Neural cell (in vitro differentiated cells): ENCODE data around the gene CD164. TPM values are rescaled to one million over a fixed set of nuclear protein-coding genes. Genes with fewer than 3 reads are reported as not detected.

Source experiments
- H2AFZ ChIP-seq: fragments of 200-600, 300-800 bp; sonication (generic), shearing (Covaris generic); 2 replicates; pipeline ENCODE4 v1.6.0; 2014; ENCODE audit warnings: low read depth, mild to moderate bottlenecking, antibody characterized with exemption, low read length, moderate library complexity
- H3F3A ChIP-seq: fragments of 200-600 bp; shearing (Covaris generic); 2 replicates; pipeline ENCODE4 v1.6.1; 2016; ENCODE audit warnings: mild to moderate bottlenecking, moderate library complexity, mixed read lengths, antibody characterized with exemption, low read length; ENCODE audit not compliant: insufficient read depth, poor library complexity, severe bottlenecking
- H3K27ac ChIP-seq: fragments of 200-600, 300-800 bp; sonication (generic), shearing (Covaris generic); 2 replicates; pipeline ENCODE4 v1.5.1; 2014; ENCODE audit warnings: mild to moderate bottlenecking, low read length, moderate library complexity
- H3K27me3 ChIP-seq: fragments of 300-800, 200-600 bp; sonication (generic), shearing (Covaris generic); 2 replicates; pipeline ENCODE4 v1.6.0; 2014; ENCODE audit warnings: mild to moderate bottlenecking, low read depth, low read length, moderate library complexity; ENCODE audit not compliant: insufficient read depth
- H3K36me3 ChIP-seq: fragments of 300-800, 200-600 bp; sonication (generic), shearing (Covaris generic); 2 replicates; pipeline ENCODE4 v1.5.1; 2014; ENCODE audit warnings: mild to moderate bottlenecking, antibody characterized with exemption, low read length, moderate library complexity; ENCODE audit not compliant: insufficient read depth
- H3K4me2 ChIP-seq: fragments of 300-800, 200-600 bp; sonication (generic), shearing (Covaris generic); 2 replicates; pipeline ENCODE4 v1.6.0; 2014; ENCODE audit warnings: mild to moderate bottlenecking, low read length
- H3K4me3 ChIP-seq: fragments of 300-800, 200-600 bp; sonication (generic), shearing (Covaris generic); 2 replicates; pipeline ENCODE4 v1.5.1; 2014; ENCODE audit warnings: mild to moderate bottlenecking, low read length, moderate library complexity
- H3K79me2 ChIP-seq: fragments of 200-600 bp; shearing (Covaris generic); replicated peaks from 2 replicates; pipeline ENCODE4 v1.6.0; 2014; ENCODE audit warnings: mild to moderate bottlenecking, low read length, moderate library complexity; ENCODE audit not compliant: insufficient read depth
- H3K9ac ChIP-seq: fragments of 300-800, 200-600 bp; sonication (generic), shearing (Covaris generic); 2 replicates; pipeline ENCODE4 v1.6.1; 2016; ENCODE audit warnings: mild to moderate bottlenecking, low read length, mixed read lengths
- H3K9me2 ChIP-seq: fragments of 200-600 bp; shearing (Covaris generic); 2 replicates; pipeline ENCODE4 v1.6.1; 2016; ENCODE audit warnings: mild to moderate bottlenecking, low read length, mixed read lengths; ENCODE audit not compliant: insufficient read depth
- H3K9me3 ChIP-seq: fragments of 200-600, 300-800 bp; sonication (generic), shearing (Covaris generic); 2 replicates; pipeline ENCODE4 v1.6.1; 2016; ENCODE audit warnings: mild to moderate bottlenecking, mixed run types, low read length, moderate library complexity, mixed read lengths
- H4K20me1 ChIP-seq: fragments of 200-600 bp; shearing (Covaris generic); 2 replicates; pipeline ENCODE4 v1.6.1; 2016; ENCODE audit warnings: mild to moderate bottlenecking, mixed run types; ENCODE audit not compliant: insufficient read depth
- CTCF ChIP-seq: fragments of 450-650 bp; IDR thresholded peaks from 2 replicates; pipeline ENCODE4 v1.5.1; 2014; ENCODE audit warnings: antibody characterized with exemption, mild to moderate bottlenecking, moderate library complexity; ENCODE audit not compliant: poor library complexity, severe bottlenecking
- EP300 ChIP-seq: fragments of 450-650 bp; conservative IDR thresholded peaks from 2 replicates; pipeline ENCODE4 v1.6.1; 2014; ENCODE audit warnings: antibody characterized with exemption, mild to moderate bottlenecking, moderate library complexity; ENCODE audit not compliant: poor library complexity, severe bottlenecking
- EZH2 ChIP-seq: fragments of 200-600, 300-800 bp; shearing (Covaris generic), sonication (generic); IDR thresholded peaks from 2 replicates; pipeline ENCODE4 v1.6.1; 2014; ENCODE audit warnings: antibody characterized with exemption, low read length, borderline replicate concordance, mild to moderate bottlenecking; ENCODE audit not compliant: insufficient read depth, poor library complexity, severe bottlenecking
- MXI1 ChIP-seq: fragments of 450-650 bp; conservative IDR thresholded peaks from 2 replicates; pipeline ENCODE4 v1.6.1; 2014; ENCODE audit warnings: antibody characterized with exemption, mild to moderate bottlenecking; ENCODE audit not compliant: poor library complexity, severe bottlenecking
- POLR2AphosphoS5 ChIP-seq: IDR thresholded peaks from 2 replicates; pipeline ENCODE4 v1.6.1; 2012
- RAD21 ChIP-seq: fragments of 450-650 bp; conservative IDR thresholded peaks from 2 replicates; pipeline ENCODE4 v1.6.1; 2014; ENCODE audit warnings: antibody characterized with exemption, mild to moderate bottlenecking, moderate library complexity
- SMC3 ChIP-seq: fragments of 450-650 bp; conservative IDR thresholded peaks from 2 replicates; pipeline ENCODE4 v1.6.1; 2014; ENCODE audit warnings: antibody characterized with exemption, mild to moderate bottlenecking, moderate library complexity; ENCODE audit not compliant: poor library complexity
- TAF1 ChIP-seq: IDR thresholded peaks from 2 replicates; pipeline ENCODE4 v1.6.1; 2012; ENCODE audit warnings: low read depth
- polyA plus RNA-seq: library from polyadenylated mRNA; depleted of rRNA; stranded (reverse); fragments of >200 nt; gene quantifications from 2 replicates; pipeline ENCODE4 v1.2.3, GENCODE V29; 2014
- TF ChIP-seq, protein P1 (sequence below): IDR thresholded peaks from 2 replicates; pipeline ENCODE4 v1.6.1; 2012; ENCODE audit warnings: borderline replicate concordance

The CD164 gene
- polyA plus RNA-seq, 1 donor from 2014 or later = 42.6 TPM

- Histone ChIP-seq H3K9me2 (no peaks in the 10 kb centered on the region), H3F3A (no peaks in the 10 kb centered on the region), H3K36me3 (no peaks in the 10 kb centered on the region), H3K27ac (no peak overlapping the region), H3K9ac (no peak overlapping the region), H4K20me1 (no peaks in the 10 kb centered on the region), H3K27me3 (no peaks in the 10 kb centered on the region), H2AFZ (no peak overlapping the region), H3K4me3 (no peak overlapping the region), H3K4me2 (no peak overlapping the region), H3K79me2 (no peaks in the 10 kb centered on the region), H3K9me3 (no peaks in the 10 kb centered on the region)
- TF ChIP-seq, protein P1, sequence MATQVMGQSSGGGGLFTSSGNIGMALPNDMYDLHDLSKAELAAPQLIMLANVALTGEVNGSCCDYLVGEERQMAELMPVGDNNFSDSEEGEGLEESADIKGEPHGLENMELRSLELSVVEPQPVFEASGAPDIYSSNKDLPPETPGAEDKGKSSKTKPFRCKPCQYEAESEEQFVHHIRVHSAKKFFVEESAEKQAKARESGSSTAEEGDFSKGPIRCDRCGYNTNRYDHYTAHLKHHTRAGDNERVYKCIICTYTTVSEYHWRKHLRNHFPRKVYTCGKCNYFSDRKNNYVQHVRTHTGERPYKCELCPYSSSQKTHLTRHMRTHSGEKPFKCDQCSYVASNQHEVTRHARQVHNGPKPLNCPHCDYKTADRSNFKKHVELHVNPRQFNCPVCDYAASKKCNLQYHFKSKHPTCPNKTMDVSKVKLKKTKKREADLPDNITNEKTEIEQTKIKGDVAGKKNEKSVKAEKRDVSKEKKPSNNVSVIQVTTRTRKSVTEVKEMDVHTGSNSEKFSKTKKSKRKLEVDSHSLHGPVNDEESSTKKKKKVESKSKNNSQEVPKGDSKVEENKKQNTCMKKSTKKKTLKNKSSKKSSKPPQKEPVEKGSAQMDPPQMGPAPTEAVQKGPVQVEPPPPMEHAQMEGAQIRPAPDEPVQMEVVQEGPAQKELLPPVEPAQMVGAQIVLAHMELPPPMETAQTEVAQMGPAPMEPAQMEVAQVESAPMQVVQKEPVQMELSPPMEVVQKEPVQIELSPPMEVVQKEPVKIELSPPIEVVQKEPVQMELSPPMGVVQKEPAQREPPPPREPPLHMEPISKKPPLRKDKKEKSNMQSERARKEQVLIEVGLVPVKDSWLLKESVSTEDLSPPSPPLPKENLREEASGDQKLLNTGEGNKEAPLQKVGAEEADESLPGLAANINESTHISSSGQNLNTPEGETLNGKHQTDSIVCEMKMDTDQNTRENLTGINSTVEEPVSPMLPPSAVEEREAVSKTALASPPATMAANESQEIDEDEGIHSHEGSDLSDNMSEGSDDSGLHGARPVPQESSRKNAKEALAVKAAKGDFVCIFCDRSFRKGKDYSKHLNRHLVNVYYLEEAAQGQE = no peak
- TF ChIP-seq EP300 (no peak), POLR2AphosphoS5 (no peak), MXI1 (no peak), EZH2 (no peak), CTCF (no peak), TAF1 (no peak), RAD21 (no peak), SMC3 (no peak)
Observed at GRCh38 chr6:109417646-109418045, 35.4 kb upstream of the CD164 start.

DNA sequence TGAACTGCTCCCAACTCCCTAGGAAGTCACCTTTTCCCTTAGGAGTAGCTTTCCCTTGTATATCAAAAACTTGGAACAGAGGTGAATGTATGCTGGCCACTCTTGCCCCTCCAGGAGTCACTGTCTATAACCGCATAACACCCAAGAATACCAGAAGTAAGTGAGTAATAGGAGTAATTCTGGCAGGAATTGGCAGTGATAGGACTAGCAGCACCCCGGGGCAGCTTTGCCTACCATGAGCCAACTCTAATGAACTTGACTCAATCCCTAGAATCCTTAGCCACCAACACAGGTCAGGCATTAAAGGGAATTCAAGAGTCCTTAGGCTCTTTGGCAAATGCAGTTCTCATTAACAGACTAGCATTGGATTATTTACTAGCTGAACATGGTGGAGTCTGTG lies 28.8 kb upstream of the CD164 start:
- Histone ChIP-seq H3K4me3 (no peak overlapping the region), H3K27me3 (no peaks in the 10 kb centered on the region), H3K9me2 (no peaks in the 10 kb centered on the region), H3K79me2 (no peaks in the 10 kb centered on the region), H4K20me1 (no peaks in the 10 kb centered on the region), H3K9me3 (no peaks in the 10 kb centered on the region), H2AFZ (no peak overlapping the region), H3K36me3 (no peaks in the 10 kb centered on the region), H3K27ac (no peak overlapping the region), H3K4me2 (no peak overlapping the region), H3K9ac (no peak overlapping the region), H3F3A (no peaks in the 10 kb centered on the region)
- no peak for TF ChIP-seq CTCF
- no peak for TF ChIP-seq RAD21
- no peak for TF ChIP-seq EP300
- TF ChIP-seq MXI1 = no peak
- no peak for TF ChIP-seq POLR2AphosphoS5
- TF ChIP-seq SMC3 = no peak
- no peak for TF ChIP-seq TAF1
- TF ChIP-seq, protein P1 = no peak
